ENCODE data around the gene KLC1. TPM values are rescaled to one million over a fixed set of nuclear protein-coding genes. Genes with fewer than 3 reads are reported as not detected.
A peak's percentile ranks its signal among the peaks of the same experiment; 100 is the strongest.

The KLC1 gene
- total RNA-seq, 2 donors from 2014 or later, result 170 to 178 TPM

DNA sequence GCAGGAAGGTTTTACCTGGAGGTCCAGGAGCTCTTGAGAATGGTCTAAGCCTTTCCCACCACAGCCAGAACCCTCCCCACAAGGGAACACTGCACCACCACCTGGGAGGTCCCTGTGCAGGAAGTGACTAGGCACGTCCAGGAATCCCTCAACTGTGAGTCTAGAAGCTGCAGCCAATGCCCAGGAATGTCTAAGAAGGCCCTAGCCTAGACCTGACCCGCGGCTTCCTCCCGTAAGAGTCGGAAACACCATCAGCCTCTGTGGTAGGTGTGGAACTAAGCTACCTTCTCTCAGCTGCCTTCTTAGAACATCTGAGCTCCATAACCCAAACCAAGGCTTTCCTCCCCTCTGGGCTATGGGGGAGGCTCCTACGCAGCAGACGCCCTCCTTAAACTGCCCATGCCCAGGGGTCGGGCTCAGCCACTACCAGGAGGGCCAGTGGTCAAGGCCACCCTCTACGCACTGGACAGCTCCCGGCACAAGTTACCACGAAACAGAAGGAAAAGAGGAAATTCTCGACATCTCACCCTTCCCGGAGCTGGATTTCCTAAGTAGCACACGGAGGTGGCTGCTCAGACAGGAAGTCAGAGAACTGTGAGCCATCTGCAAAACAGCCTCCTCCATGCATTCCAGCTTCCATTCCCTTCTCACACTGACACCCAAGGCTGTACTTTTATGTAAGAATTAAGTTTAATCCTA, 112.1 kb downstream of the KLC1 start:
- WGBS, 2 experiments (ENCODE audit: insufficient coverage in 1 of 2, insufficient read length in 1 of 2), result 95 to 98% methylated on average over 9 to 14 of the region's 14 CpGs
- Mint-ChIP-seq H3K4me3 (no peak overlapping the region), H3K4me1 (peaks cover 8% of the 10 kb centered on the region), H3K27ac (peak overlapping the region; percentile 75), H3K36me3 (ENCODE audit: low read depth) (peaks cover 38% of the 10 kb centered on the region), H3K27me3 (ENCODE audit: insufficient read depth) (no peaks in the 10 kb centered on the region), H3K9me3 (no peaks in the 10 kb centered on the region)
- peak; percentile 28 for DNase-seq
- TF ChIP-seq, protein P1, sequence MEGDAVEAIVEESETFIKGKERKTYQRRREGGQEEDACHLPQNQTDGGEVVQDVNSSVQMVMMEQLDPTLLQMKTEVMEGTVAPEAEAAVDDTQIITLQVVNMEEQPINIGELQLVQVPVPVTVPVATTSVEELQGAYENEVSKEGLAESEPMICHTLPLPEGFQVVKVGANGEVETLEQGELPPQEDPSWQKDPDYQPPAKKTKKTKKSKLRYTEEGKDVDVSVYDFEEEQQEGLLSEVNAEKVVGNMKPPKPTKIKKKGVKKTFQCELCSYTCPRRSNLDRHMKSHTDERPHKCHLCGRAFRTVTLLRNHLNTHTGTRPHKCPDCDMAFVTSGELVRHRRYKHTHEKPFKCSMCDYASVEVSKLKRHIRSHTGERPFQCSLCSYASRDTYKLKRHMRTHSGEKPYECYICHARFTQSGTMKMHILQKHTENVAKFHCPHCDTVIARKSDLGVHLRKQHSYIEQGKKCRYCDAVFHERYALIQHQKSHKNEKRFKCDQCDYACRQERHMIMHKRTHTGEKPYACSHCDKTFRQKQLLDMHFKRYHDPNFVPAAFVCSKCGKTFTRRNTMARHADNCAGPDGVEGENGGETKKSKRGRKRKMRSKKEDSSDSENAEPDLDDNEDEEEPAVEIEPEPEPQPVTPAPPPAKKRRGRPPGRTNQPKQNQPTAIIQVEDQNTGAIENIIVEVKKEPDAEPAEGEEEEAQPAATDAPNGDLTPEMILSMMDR (conservative IDR thresholded peaks at IDR 0.05), result no peak
- H3K4me1 ChIP-seq (ENCODE audit: control insufficient read depth, insufficient read depth, low read length), result no peaks in the 10 kb centered on the region
- no peaks in the 10 kb centered on the region for H3K27me3 ChIP-seq (ENCODE audit: control insufficient read depth, insufficient read depth, low read length, poor library complexity, severe bottlenecking)
- H3K9ac ChIP-seq (ENCODE audit: extremely low read depth, low read length, poor library complexity, severe bottlenecking), result no peak overlapping the region
- no peak overlapping the region for H3K4me3 ChIP-seq (ENCODE audit: low read length)
- H3K9me3 ChIP-seq (ENCODE audit: control insufficient read depth, low read length), result no peaks in the 10 kb centered on the region
- peaks cover 14% of the 10 kb centered on the region for H3K36me3 ChIP-seq (ENCODE audit: control insufficient read depth, insufficient read depth, low read length)
- H3K27ac ChIP-seq (ENCODE audit: low read depth, low read length), result no peak overlapping the region

DNA sequence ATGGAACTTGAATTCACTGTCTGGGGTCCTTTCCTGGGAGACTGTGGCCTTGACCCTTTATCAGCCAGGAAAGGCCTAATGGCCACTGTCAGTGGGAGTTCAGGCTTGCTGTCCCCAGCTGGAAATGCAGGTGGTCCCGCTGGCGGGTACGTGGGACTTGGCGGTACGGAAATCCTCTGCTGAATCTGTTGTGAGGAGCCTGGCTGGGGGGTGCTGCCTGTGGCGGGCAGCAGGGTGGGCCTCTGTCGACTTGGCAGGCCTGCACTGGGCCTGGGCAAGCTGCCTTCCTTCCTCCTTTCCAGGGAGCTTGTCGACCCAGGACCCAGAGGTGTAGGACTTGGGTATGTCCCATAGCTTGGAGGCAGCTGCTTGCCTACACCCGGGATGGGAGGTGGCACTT, 112.9 kb downstream of the KLC1 start:
- Histone ChIP-seq H3K27me3 (ENCODE audit: control insufficient read depth, insufficient read depth, low read length, poor library complexity, severe bottlenecking) (no peaks in the 10 kb centered on the region), H3K4me3 (ENCODE audit: low read length) (no peak overlapping the region), H3K27ac (ENCODE audit: low read depth, low read length) (no peak overlapping the region), H3K4me1 (ENCODE audit: control insufficient read depth, insufficient read depth, low read length) (no peaks in the 10 kb centered on the region), H3K9ac (ENCODE audit: extremely low read depth, low read length, poor library complexity, severe bottlenecking) (no peak overlapping the region), H3K9me3 (ENCODE audit: control insufficient read depth, low read length) (no peaks in the 10 kb centered on the region), H3K36me3 (ENCODE audit: control insufficient read depth, insufficient read depth, low read length) (peaks cover 11% of the 10 kb centered on the region)
- Mint-ChIP-seq H3K9me3 (no peaks in the 10 kb centered on the region), H3K27ac (no peak overlapping the region), H3K36me3 (ENCODE audit: low read depth) (peaks cover 38% of the 10 kb centered on the region), H3K27me3 (ENCODE audit: insufficient read depth) (no peaks in the 10 kb centered on the region), H3K4me3 (no peak overlapping the region), H3K4me1 (peaks cover 8% of the 10 kb centered on the region)
- peak; percentile 38 for DNase-seq
- WGBS, 2 experiments (ENCODE audit: insufficient coverage in 1 of 2, insufficient read length in 1 of 2), result 96% methylated on average over 9 of the region's 9 CpGs; no CpG with 5 or more reads in 1 of the 2 experiments
- TF ChIP-seq, protein P1 (conservative IDR thresholded peaks at IDR 0.05), result no peak

DNA sequence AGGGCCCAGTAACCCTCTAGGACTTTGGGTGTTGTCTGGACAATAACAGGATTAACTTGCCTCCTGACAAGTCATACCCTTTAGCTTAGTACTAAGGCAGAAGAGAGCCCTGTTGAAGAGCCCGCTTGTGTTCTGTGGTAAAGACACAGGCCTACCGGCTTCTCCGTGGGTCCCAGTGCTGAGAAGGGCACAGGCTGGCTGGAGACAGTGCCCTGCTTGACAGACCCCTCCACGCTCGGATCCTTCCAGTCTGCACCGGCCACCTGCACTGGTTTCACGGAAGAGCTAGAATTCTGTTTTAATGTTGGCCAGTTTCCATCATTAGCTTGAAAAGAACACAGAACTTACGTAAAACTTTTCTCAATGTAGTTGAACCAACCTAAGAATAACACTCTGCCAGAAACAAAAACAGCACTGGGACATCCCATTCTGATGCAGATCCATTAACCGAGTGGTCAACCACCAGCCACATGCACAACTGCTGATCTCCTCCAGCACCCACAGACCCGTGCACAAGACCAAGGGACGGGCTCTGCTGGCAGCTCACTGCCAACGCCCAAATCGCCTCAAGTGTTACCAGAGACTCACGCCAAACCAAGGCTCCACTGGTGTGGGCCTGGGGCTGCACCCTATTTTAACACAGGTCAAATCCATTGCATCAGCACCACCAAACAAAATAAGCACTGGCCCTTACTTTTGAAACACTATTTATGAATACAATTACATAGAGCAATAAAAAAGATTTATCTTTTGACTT, 113.7 kb downstream of the KLC1 start:
- Mint-ChIP-seq H3K36me3 (ENCODE audit: low read depth) (peaks cover 34% of the 10 kb centered on the region), H3K27ac (no peak overlapping the region), H3K4me1 (peaks cover 8% of the 10 kb centered on the region), H3K27me3 (ENCODE audit: insufficient read depth) (no peaks in the 10 kb centered on the region), H3K9me3 (no peaks in the 10 kb centered on the region), H3K4me3 (no peak overlapping the region)
- DNase-seq, result peak; percentile 29
- H3K9ac ChIP-seq (ENCODE audit: extremely low read depth, low read length, poor library complexity, severe bottlenecking), result no peak overlapping the region
- 93 to 98% methylated on average over 8 to 14 of the region's 14 CpGs for WGBS, 2 experiments (ENCODE audit: insufficient coverage in 1 of 2, insufficient read length in 1 of 2)
- H3K27ac ChIP-seq (ENCODE audit: low read depth, low read length), result no peak overlapping the region
- H3K27me3 ChIP-seq (ENCODE audit: control insufficient read depth, insufficient read depth, low read length, poor library complexity, severe bottlenecking), result no peaks in the 10 kb centered on the region
- no peaks in the 10 kb centered on the region for H3K9me3 ChIP-seq (ENCODE audit: control insufficient read depth, low read length)
- no peak overlapping the region for H3K4me3 ChIP-seq (ENCODE audit: low read length)
- H3K4me1 ChIP-seq (ENCODE audit: control insufficient read depth, insufficient read depth, low read length), result no peaks in the 10 kb centered on the region
- TF ChIP-seq, protein P1 (conservative IDR thresholded peaks at IDR 0.05), result no peak
- peaks cover 11% of the 10 kb centered on the region for H3K36me3 ChIP-seq (ENCODE audit: control insufficient read depth, insufficient read depth, low read length)
